HPDE6-E6E7 (cell line): ENCODE data around the gene LIPC.

Experiments used
- DNase-seq: peaks from one replicate; pipeline ENCODE4 v3.0.0; 2011; ENCODE audit warnings: missing footprints; ENCODE audit errors: extremely low spot score

The LIPC gene

DNA sequence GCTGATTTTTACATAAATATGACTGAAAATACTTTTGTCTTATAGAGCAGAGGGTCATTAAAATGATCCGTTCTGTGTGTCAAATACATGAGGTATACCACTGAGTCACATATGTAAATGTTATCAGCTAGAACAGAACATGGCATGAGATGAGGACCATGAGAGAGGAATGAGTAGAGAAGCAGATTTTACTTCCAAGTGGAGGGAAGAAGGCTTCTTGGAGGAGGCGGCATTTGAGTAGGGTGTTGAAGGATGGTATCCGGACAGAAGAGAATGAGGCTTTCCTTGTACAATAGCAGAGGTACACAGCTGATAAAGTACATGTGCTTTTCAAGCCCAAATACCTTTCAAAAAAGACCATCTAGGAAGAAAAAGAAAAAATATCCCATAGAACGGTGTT lies 4.8 kb downstream of the LIPC start:
- DNase-seq = no peak

DNA sequence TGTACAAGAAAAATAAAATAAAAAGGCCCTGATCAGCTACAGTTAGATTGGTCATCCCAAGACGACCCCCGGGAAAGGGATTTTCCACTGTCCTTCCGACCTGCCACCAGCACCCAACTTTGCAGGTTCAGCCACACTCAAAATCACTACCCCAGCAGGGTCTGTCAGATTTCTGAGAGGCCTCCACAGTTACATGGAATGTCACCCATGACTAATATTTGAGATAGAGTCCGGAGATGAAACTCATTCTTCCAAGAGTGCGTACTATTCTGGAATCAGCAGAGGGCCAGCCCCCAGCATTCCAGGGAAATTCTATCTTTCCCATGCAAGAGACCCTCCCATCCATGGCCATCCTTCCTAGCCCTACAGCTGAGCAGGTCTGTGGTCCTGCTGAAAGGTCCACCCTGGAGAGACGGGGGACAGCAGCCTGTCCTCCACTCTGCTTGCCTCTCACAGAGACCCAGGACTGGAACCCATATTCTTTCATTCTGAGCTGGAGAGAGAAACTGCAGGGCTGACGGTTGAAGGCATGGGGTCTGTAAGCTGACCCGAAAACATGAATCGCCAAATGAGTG lies 5.8 kb downstream of the LIPC start:
- no peak for DNase-seq

DNA sequence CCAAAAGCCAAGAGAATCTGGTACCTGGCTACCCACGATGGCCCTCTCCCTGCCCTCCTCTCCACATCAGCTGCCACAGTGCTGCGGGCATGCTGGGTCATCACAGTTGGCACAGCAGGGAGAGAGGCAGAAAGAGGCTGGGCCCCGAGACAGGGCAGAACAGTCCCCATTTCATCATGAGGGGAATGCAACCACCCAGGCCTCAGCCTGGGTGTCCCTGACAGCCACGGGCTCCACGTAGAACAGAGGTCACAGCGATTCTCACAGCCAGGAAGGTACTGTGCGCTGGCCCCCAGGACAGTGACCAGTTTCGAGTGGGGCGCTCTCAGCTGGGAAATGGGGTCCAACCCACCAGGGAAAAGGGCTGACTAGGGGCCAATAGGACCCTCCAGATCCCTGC lies 6.3 kb downstream of the LIPC start:
- DNase-seq = no peak

- DNase-seq = no peak
Measured at GRCh38 chr15:58438956-58439355, 7.2 kb downstream of the LIPC start.

GRCh38 chr15:58440158-58440910 lies 8.5 kb downstream of the LIPC start:
- DNase-seq = no peak

GRCh38 chr15:58440922-58441321 lies 9.1 kb downstream of the LIPC start:
- peak; percentile 66 for DNase-seq

DNA sequence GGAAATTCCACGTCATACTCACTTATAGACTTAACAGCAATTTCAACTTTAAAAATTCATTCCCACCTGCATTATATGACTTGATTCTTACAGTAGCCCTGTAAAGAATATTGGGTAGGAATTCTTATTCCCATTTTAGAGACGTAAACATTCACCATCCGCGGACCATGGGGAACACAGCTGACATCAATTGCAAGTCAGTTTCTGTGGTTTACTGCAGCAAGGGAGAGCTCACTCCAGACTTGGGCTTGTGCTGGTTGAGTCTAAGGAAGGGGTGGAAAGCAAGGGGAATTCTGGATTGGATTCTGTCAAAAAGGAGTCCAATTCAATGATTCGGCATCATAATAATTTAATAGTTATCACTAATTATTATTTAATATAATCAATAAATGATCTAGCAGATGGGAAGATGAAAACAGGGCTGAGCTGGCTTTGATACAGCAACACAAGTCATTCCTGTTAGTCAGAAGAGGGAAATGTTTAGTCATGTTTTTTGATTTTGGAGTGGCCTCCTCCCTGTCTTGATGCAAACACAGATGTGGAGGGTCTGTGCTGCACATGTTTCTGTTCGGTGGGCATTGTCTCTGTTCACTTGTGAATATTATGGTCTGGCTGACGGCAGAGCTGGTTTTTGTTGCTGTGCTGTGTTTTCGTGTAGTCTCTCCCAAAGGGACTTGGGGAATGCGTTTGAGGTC lies 9.7 kb downstream of the LIPC start:
- DNase-seq = peak; percentile 49

DNA sequence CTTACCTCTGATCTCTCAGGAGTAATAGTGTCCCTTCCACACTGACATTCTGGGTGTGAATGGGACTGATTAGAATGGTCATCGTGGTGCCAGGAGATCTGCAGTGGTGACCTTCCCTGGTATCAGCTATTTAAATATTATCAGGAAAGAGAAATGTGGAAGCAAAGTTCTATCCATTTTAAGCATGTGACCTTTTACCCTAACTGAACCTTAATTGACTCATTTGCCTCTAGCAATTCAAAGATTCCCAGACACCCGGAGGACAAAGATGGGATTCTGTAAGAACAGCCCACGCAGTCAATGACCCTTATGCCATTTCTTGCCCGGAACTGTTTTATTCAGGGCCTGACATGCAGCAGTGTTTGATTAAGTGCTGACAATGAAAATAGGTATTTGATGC lies 10.3 kb downstream of the LIPC start:
- peak; percentile 37 for DNase-seq

- DNase-seq = no peak
Measured at GRCh38 chr15:58443308-58443707, 11.5 kb downstream of the LIPC start.

DNA sequence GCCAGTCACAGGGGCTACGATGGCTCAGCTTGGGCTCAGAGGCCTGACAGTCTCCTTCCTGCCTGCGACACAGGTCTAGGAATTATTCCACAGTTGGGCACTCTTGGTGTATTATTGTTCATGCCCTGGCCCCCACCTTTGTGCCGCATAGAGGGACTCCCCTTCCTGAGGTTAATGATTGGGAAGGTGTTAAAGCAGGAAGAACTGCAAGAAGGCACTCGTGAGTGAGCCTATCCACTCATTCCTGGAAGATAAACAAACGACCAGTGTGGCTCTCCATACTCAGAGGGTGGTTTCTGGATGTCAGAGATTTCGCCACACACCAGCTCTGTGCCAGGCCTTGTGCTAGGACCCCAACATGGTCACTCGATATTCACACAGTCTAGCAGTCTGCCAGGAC lies 12.3 kb downstream of the LIPC start:
- no peak for DNase-seq

- no peak for DNase-seq
Measured at GRCh38 chr15:58444658-58445332, 13.0 kb downstream of the LIPC start.

GRCh38 chr15:58445865-58446264 lies 14.1 kb downstream of the LIPC start:
- DNase-seq = no peak

GRCh38 chr15:58446521-58446920 lies 14.7 kb downstream of the LIPC start:
- no peak for DNase-seq

GRCh38 chr15:58447271-58448010 lies 15.7 kb downstream of the LIPC start:
- DNase-seq = no peak

DNA sequence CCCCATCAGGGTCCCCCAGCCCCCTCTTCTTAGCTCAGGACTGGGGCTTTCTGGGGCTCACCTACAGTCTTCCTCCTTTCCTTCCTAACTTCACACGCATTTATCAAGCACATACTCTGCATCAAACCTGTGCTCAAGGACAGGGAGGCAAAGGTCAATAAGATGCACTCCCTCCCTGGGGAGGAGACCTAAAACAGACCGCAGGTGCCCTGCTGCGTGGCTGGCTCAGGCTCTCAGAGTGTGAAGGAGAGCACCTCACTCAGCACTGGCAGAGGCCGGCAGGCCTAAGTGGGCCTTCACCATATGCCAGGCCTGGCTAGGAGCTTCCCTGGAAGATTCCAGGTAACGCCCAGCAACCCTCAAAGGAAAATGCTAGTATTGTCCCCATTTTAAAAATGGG lies 16.5 kb downstream of the LIPC start:
- no peak for DNase-seq

GRCh38 chr15:58448906-58449305 lies 17.1 kb downstream of the LIPC start:
- no peak for DNase-seq

- no peak for DNase-seq
Measured at GRCh38 chr15:58451826-58452225, 20.0 kb downstream of the LIPC start.

GRCh38 chr15:58452775-58453174 lies 21.0 kb downstream of the LIPC start:
- DNase-seq = no peak

DNA sequence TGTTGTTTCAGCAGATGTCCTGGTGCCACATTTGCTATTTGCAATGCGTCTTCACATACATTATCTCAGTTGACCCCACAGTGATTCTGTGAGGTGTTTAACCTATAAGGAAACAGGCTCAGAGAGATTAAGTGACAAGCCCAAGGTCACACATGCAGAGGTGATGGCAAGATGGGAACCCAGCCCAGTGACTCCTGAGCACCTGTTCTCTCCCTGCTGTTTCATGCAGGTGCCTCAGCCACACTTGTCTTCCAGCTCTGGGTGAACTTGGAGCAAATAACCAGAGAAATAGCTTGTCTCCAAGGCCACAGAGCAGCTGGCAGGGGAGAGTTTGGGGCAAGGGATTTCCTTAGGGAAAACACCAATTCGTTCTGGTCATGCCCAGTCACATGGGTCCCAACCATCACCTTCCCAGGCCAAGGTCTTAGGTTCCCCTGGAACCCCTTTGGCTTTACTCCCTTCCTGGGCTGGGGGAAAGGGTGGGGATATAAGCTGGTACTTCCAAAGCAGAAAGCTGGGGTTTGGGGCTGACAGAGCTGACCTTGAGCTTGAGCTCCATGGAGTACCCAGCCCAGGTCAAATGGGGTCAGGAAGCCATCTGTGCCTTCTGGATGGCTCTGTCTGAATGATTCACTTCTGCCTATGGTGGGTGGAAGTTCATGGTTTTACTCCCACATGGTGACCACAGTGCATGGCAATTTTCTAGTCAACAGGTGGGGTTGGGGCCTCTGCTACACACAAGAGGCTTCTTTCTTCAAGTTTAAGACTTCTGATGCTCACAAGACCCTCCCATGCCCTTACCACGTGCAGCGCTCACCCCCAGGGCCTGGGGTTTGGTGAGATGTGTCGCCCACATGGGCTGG lies 22.4 kb downstream of the LIPC start:
- DNase-seq = no peak

DNA sequence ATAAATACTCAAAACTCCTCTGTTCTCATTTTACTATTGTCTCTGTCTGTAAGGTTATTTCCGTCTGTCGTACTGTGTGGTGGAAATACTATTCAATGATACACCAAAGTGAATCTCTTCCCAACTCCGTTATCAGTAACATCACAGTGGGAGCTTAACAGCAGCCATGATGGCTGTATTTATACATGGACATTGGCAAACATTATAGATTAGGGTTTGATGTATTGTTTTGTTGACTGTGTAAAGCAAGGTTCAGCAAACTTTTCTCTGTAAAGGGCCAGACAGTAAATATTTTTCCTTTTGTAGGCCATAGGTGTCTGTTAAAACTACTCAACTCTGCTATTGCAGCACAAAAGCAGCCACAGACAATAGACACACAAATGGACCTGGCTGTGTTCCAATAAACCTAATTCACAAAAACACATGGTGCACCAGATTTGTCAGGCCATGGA lies 23.2 kb downstream of the LIPC start:
- no peak for DNase-seq

- DNase-seq = peak; percentile 50
Measured at GRCh38 chr15:58457466-58457965, 25.7 kb downstream of the LIPC start.
